NT2/D1 (cell line): ENCODE measurements around the gene TBX2.

Source experiments
- YY1 ChIP-seq: IDR thresholded peaks from 2 replicates; pipeline ENCODE4 v1.6.1; 2011; ENCODE audit not compliant: insufficient read length, insufficient read depth
- ZNF274 ChIP-seq: IDR thresholded peaks from 2 replicates; pipeline ENCODE4 v1.6.1; 2011; ENCODE audit warnings: mild to moderate bottlenecking, low read depth, low read length

- TF ChIP-seq ZNF274, result no peak
- no peak for TF ChIP-seq YY1
Observed at GRCh38 chr17:61378658-61379456, 20.8 kb upstream of the TBX2 start.
